Measurements from ENCODE around the gene ZSCAN25. TPM values are rescaled to one million over a fixed set of nuclear protein-coding genes. Genes with fewer than 3 reads are reported as not detected.

The ZSCAN25 gene
- polyA plus RNA-seq, 1 donor from 2014 or later = 12.2 TPM

DNA sequence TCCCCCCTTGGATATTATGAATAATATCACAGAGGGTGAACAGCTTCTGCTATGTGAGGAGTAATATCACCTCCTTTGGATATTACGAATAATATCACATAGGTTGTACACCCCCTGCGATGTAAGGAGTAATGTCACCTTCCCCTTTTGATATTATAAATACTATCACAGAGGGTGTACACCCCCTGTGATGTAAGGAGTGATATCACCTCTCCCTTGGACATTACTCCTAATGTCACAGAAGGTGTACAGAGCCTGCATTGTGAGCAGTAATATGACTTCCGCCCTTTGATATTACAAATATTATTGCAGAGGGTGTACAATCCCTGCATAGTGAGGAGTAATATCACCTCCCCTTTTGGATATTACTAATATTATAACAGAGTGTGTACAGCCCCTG lies 27.9 kb upstream of the ZSCAN25 start (continued):
- no peak for TF ChIP-seq MXI1 (conservative IDR thresholded peaks at IDR 0.05; ENCODE audit: poor library complexity, severe bottlenecking)

DNA sequence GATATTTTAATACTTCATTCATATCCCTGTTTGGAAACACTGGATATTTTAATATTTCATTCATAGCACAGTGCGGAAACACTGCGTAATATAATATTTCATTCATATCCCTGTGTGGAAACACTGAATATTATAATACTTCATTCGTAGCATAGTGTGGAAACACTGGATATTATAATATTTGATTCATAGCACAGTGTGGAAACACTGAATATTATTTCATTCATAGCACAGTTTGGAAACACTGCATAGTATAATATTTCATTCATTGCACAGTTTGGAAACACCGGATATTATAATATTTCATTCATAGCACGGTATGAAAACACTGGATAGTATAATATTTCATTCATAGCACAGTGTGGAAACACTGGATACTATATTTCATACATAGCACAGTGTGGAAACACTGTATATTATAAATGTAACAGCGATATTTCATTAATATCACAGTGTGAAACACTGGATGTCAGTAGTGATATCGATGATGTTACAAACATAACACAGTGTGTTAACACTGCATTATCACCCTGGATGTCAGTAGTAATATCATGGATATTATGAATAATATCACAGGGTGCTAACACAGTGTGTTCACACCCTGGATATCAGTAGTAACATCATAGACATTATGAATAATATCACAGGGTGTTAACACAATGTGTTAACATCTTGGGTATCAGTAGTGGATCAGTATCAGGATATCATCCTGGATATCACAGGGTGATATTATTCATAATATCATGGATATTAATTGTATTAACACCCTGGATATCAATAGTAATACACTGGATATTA lies 21.6 kb upstream of the ZSCAN25 start:
- no peaks in the 10 kb centered on the region for H3K36me3 ChIP-seq (ENCODE audit: insufficient read depth, low read length)
- no peak overlapping the region for H3K27ac ChIP-seq (ENCODE audit: low read length)
- no peaks in the 10 kb centered on the region for H3K79me2 ChIP-seq (replicated peaks; ENCODE audit: insufficient read depth, low read length)
- H2AFZ ChIP-seq (ENCODE audit: low read depth, low read length) = no peak overlapping the region
- no peaks in the 10 kb centered on the region for H3K9me3 ChIP-seq (ENCODE audit: low read length)
- no peak overlapping the region for H3K9ac ChIP-seq (ENCODE audit: low read length)
- TF ChIP-seq REST (IDR thresholded peaks at IDR 0.05; ENCODE audit: borderline replicate concordance) (no peak), RAD21 (conservative IDR thresholded peaks at IDR 0.05) (no peak), EZH2 (IDR thresholded peaks at IDR 0.05; ENCODE audit: borderline replicate concordance, insufficient read depth, low read length, poor library complexity, severe bottlenecking) (no peak), SMC3 (conservative IDR thresholded peaks at IDR 0.05; ENCODE audit: poor library complexity) (no peak), MXI1 (conservative IDR thresholded peaks at IDR 0.05; ENCODE audit: poor library complexity, severe bottlenecking) (no peak), TAF1 (IDR thresholded peaks at IDR 0.05; ENCODE audit: low read depth) (no peak), POLR2AphosphoS5 (IDR thresholded peaks at IDR 0.05) (no peak), EP300 (conservative IDR thresholded peaks at IDR 0.05; ENCODE audit: poor library complexity, severe bottlenecking) (no peak)
- TF ChIP-seq, protein P1, sequence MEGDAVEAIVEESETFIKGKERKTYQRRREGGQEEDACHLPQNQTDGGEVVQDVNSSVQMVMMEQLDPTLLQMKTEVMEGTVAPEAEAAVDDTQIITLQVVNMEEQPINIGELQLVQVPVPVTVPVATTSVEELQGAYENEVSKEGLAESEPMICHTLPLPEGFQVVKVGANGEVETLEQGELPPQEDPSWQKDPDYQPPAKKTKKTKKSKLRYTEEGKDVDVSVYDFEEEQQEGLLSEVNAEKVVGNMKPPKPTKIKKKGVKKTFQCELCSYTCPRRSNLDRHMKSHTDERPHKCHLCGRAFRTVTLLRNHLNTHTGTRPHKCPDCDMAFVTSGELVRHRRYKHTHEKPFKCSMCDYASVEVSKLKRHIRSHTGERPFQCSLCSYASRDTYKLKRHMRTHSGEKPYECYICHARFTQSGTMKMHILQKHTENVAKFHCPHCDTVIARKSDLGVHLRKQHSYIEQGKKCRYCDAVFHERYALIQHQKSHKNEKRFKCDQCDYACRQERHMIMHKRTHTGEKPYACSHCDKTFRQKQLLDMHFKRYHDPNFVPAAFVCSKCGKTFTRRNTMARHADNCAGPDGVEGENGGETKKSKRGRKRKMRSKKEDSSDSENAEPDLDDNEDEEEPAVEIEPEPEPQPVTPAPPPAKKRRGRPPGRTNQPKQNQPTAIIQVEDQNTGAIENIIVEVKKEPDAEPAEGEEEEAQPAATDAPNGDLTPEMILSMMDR (IDR thresholded peaks at IDR 0.05; ENCODE audit: poor library complexity, severe bottlenecking) = no peak
- no peak overlapping the region for H3K4me2 ChIP-seq (ENCODE audit: low read length)
- H3K9me2 ChIP-seq (ENCODE audit: insufficient read depth, low read length) = no peaks in the 10 kb centered on the region
- H3K4me3 ChIP-seq (ENCODE audit: low read length) = no peak overlapping the region
- H3K27me3 ChIP-seq (ENCODE audit: insufficient read depth, low read depth, low read length) = no peaks in the 10 kb centered on the region
- H4K20me1 ChIP-seq (ENCODE audit: insufficient read depth) = no peaks in the 10 kb centered on the region
- H3F3A ChIP-seq (ENCODE audit: insufficient read depth, low read length, poor library complexity, severe bottlenecking) = no peaks in the 10 kb centered on the region

- no peaks in the 10 kb centered on the region for H3K9me3 ChIP-seq (ENCODE audit: low read length)
- no peak overlapping the region for H2AFZ ChIP-seq (ENCODE audit: low read depth, low read length)
- no peaks in the 10 kb centered on the region for H4K20me1 ChIP-seq (ENCODE audit: insufficient read depth)
- no peaks in the 10 kb centered on the region for H3K9me2 ChIP-seq (ENCODE audit: insufficient read depth, low read length)
- H3K4me3 ChIP-seq (ENCODE audit: low read length) = no peak overlapping the region
- no peaks in the 10 kb centered on the region for H3K36me3 ChIP-seq (ENCODE audit: insufficient read depth, low read length)
- TF ChIP-seq SMC3 (conservative IDR thresholded peaks at IDR 0.05; ENCODE audit: poor library complexity) (no peak), MXI1 (conservative IDR thresholded peaks at IDR 0.05; ENCODE audit: poor library complexity, severe bottlenecking) (no peak), EZH2 (IDR thresholded peaks at IDR 0.05; ENCODE audit: borderline replicate concordance, insufficient read depth, low read length, poor library complexity, severe bottlenecking) (no peak)
- H3K27ac ChIP-seq (ENCODE audit: low read length) = no peak overlapping the region
- no peaks in the 10 kb centered on the region for H3F3A ChIP-seq (ENCODE audit: insufficient read depth, low read length, poor library complexity, severe bottlenecking)
- H3K4me2 ChIP-seq (ENCODE audit: low read length) = no peak overlapping the region
- no peaks in the 10 kb centered on the region for H3K79me2 ChIP-seq (replicated peaks; ENCODE audit: insufficient read depth, low read length)
- H3K9ac ChIP-seq (ENCODE audit: low read length) = no peak overlapping the region
- no peaks in the 10 kb centered on the region for H3K27me3 ChIP-seq (ENCODE audit: insufficient read depth, low read depth, low read length)
Observed at GRCh38 chr7:99596408-99596955, 20.3 kb upstream of the ZSCAN25 start.

Data from neural cell (in vitro differentiated cells).